Mesendoderm (in vitro differentiated cells): ENCODE data around the gene PARP4.

ENCODE experiments used
- DNase-seq: peaks from one replicate; pipeline ENCODE4 v3.0.0; 2013
- H2AK5ac ChIP-seq: 2 replicates; pipeline ENCODE4 v1.6.1; 2013; ENCODE audit warnings: low read length, inconsistent platforms
- H2BK120ac ChIP-seq: 2 replicates; pipeline ENCODE4 v1.6.1; 2013; ENCODE audit warnings: low read depth, mild to moderate bottlenecking, low read length, moderate library complexity, mixed read lengths
- H2BK15ac ChIP-seq: replicated peaks from 2 replicates; pipeline ENCODE4 v1.6.1; 2013; ENCODE audit warnings: low read depth, mild to moderate bottlenecking, moderate library complexity
- H2BK5ac ChIP-seq: 2 replicates; pipeline ENCODE4 v1.6.1; 2013; ENCODE audit warnings: low read length, inconsistent platforms
- H3K18ac ChIP-seq: 2 replicates; pipeline ENCODE4 v1.6.1; 2013; ENCODE audit warnings: mild to moderate bottlenecking, low read length, mixed read lengths
- H3K23ac ChIP-seq: one replicate; pipeline ENCODE4 v1.6.1; 2013; ENCODE audit warnings: low read length
- H3K27ac ChIP-seq: 2 replicates; pipeline ENCODE4 v1.5.1; 2013; ENCODE audit warnings: low read depth, mild to moderate bottlenecking, inconsistent platforms, low read length, moderate library complexity
- H3K27me3 ChIP-seq: 2 replicates; pipeline ENCODE4 v1.6.1; 2013; ENCODE audit warnings: low read length, control low read depth, mild to moderate bottlenecking, inconsistent platforms; ENCODE audit not compliant: insufficient read depth, poor library complexity
- H3K36me3 ChIP-seq: 2 replicates; pipeline ENCODE4 v1.6.1; 2013; ENCODE audit warnings: low read length, inconsistent platforms; ENCODE audit not compliant: control insufficient read depth, insufficient read depth
- H3K4ac ChIP-seq: one replicate; pipeline ENCODE4 v1.6.1; 2013; ENCODE audit warnings: low read depth, mild to moderate bottlenecking, low read length, moderate library complexity
- H3K4me1 ChIP-seq: 2 replicates; pipeline ENCODE4 v1.6.1; 2013; ENCODE audit warnings: low read depth, low read length, inconsistent platforms; ENCODE audit not compliant: control insufficient read depth
- H3K4me2 ChIP-seq: 2 replicates; pipeline ENCODE4 v1.6.1; 2013; ENCODE audit warnings: low read length
- H3K4me3 ChIP-seq: 2 replicates; pipeline ENCODE4 v1.5.1; 2013; ENCODE audit warnings: mild to moderate bottlenecking, low read length
- H3K56ac ChIP-seq: one replicate; pipeline ENCODE4 v1.6.1; 2013; ENCODE audit warnings: low read length
- H3K79me1 ChIP-seq: 2 replicates; pipeline ENCODE4 v1.6.1; 2013; ENCODE audit warnings: low read length, inconsistent platforms
- H3K79me2 ChIP-seq: 2 replicates; pipeline ENCODE4 v1.6.1; 2013; ENCODE audit warnings: mild to moderate bottlenecking, low read length; ENCODE audit not compliant: control insufficient read depth, insufficient read depth
- H3K9ac ChIP-seq: 2 replicates; pipeline ENCODE4 v1.6.1; 2013; ENCODE audit warnings: low read length, inconsistent platforms
- H4K5ac ChIP-seq: one replicate; pipeline ENCODE4 v1.6.1; 2013; ENCODE audit warnings: low read length
- H4K8ac ChIP-seq: one replicate; pipeline ENCODE4 v1.6.1; 2013; ENCODE audit warnings: low read depth, mild to moderate bottlenecking, control low read depth, low read length, moderate library complexity
- WGBS: extraction: QIAGEN DNeasy Blood & Tissue Kit; methylation state at CpG from one replicate; pipeline ENCODE4 v1.1.7; 2013; ENCODE audit warnings: low lambda C conversion rate, missing lambda C conversion rate; ENCODE audit not compliant: insufficient coverage; ENCODE audit errors: extremely low coverage; 5-methylcytosine and 5-hydroxymethylcytosine counted together

PARP4 gene

DNA sequence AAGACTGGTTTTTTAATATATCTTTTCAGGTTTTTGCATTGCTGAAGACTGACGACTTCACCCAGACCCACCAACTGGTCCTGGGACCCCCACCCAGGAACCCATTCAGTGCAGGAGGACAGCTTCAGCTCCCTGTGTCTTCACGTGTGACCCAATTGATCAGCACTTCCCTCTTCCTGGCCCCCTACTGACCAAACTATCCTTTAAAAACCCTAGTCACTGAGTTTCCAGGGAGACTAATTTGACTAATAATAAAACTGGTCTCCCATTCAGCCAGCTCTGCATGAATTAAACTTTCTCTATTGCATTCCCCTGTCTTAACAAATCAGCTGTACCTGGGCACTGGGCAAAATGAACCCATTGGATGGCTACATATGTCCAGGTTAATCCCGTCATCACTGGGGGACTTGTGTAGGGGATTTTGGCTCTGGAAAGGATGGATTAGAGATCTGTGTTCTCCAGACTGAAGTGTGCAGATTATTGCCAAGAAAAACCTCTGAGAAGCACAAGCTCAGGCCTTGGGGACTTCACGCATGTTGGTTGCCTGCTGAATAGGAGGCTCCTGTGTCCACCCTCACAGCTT lies 16.3 kb upstream of the PARP4 start:
- Histone ChIP-seq H3K23ac (no peak overlapping the region), H3K79me2 (no peaks in the 10 kb centered on the region), H3K79me1 (no peaks in the 10 kb centered on the region), H3K18ac (no peak overlapping the region), H2BK5ac (no peak overlapping the region), H4K5ac (no peak overlapping the region), H2BK15ac (no peak overlapping the region), H3K36me3 (no peaks in the 10 kb centered on the region), H3K27ac (no peak overlapping the region), H3K4me1 (no peaks in the 10 kb centered on the region), H3K4ac (no peak overlapping the region), H4K8ac (no peak overlapping the region), H3K56ac (no peak overlapping the region), H3K4me2 (no peak overlapping the region), H2AK5ac (no peak overlapping the region), H2BK120ac (no peak overlapping the region), H3K9ac (no peak overlapping the region), H3K27me3 (no peaks in the 10 kb centered on the region), H3K4me3 (no peak overlapping the region)
- WGBS = no CpG with 5 or more reads among the region's 4 CpGs
- peak; percentile 19 for DNase-seq

GRCh38 chr13:24527266-24527775 lies 14.7 kb upstream of the PARP4 start:
- no peak overlapping the region for H2BK15ac ChIP-seq
- H3K4me2 ChIP-seq = no peak overlapping the region
- H3K27ac ChIP-seq = no peak overlapping the region
- H3K36me3 ChIP-seq = no peaks in the 10 kb centered on the region
- no peaks in the 10 kb centered on the region for H3K79me2 ChIP-seq
- no CpG with 5 or more reads among the region's 6 CpGs for WGBS
- H3K23ac ChIP-seq = no peak overlapping the region
- H3K56ac ChIP-seq = no peak overlapping the region
- no peaks in the 10 kb centered on the region for H3K4me1 ChIP-seq
- no peak overlapping the region for H3K9ac ChIP-seq
- no peak for DNase-seq
- H3K18ac ChIP-seq = no peak overlapping the region
- no peak overlapping the region for H2AK5ac ChIP-seq
- H3K4ac ChIP-seq = no peak overlapping the region
- no peak overlapping the region for H2BK5ac ChIP-seq
- H3K79me1 ChIP-seq = no peaks in the 10 kb centered on the region
- H3K4me3 ChIP-seq = no peak overlapping the region
- H3K27me3 ChIP-seq = no peaks in the 10 kb centered on the region
- no peak overlapping the region for H4K5ac ChIP-seq
- no peak overlapping the region for H2BK120ac ChIP-seq
- no peak overlapping the region for H4K8ac ChIP-seq

- H3K56ac ChIP-seq = no peak overlapping the region
- H3K4me1 ChIP-seq = no peaks in the 10 kb centered on the region
- no peak overlapping the region for H3K27ac ChIP-seq
- no peaks in the 10 kb centered on the region for H3K36me3 ChIP-seq
- H3K4me3 ChIP-seq = no peak overlapping the region
- no peak overlapping the region for H2BK5ac ChIP-seq
- no peak overlapping the region for H3K9ac ChIP-seq
- H4K5ac ChIP-seq = no peak overlapping the region
- H3K79me2 ChIP-seq = no peaks in the 10 kb centered on the region
- no peak overlapping the region for H4K8ac ChIP-seq
- no peak overlapping the region for H2BK120ac ChIP-seq
- no peaks in the 10 kb centered on the region for H3K79me1 ChIP-seq
- H3K4me2 ChIP-seq = no peak overlapping the region
- no peak for DNase-seq
- H3K4ac ChIP-seq = no peak overlapping the region
- H3K23ac ChIP-seq = no peak overlapping the region
- no peak overlapping the region for H3K18ac ChIP-seq
- WGBS = no CpG with 5 or more reads among the region's 1 CpG
- H2AK5ac ChIP-seq = no peak overlapping the region
- no peaks in the 10 kb centered on the region for H3K27me3 ChIP-seq
- no peak overlapping the region for H2BK15ac ChIP-seq
Measured at GRCh38 chr13:24520733-24521132, 8.2 kb upstream of the PARP4 start.

DNA sequence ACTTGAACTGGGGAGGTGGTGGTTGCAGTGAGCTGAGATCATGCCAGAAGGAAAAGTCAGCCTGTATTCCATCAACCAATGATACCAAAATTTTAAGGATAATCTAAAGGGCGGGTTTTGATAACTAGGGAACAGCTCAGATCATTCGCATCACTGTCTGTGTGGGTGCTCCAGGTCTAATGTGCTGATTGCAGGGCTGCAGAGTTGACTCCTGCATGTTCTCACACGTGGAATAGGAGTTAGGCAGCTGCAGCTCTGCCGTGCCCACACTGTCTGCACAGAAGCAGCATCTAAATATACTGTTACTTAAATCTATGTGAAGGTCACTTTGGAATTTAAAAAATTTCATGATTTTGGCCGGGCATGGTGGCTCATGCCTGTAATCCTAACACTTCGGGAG lies 4.3 kb upstream of the PARP4 start:
- no peaks in the 10 kb centered on the region for H3K27me3 ChIP-seq
- H3K4me3 ChIP-seq = no peak overlapping the region
- no peak overlapping the region for H4K5ac ChIP-seq
- no peak overlapping the region for H3K27ac ChIP-seq
- no peaks in the 10 kb centered on the region for H3K4me1 ChIP-seq
- no peak overlapping the region for H3K23ac ChIP-seq
- no peak overlapping the region for H3K4me2 ChIP-seq
- no peak overlapping the region for H2BK120ac ChIP-seq
- DNase-seq = no peak
- H3K79me2 ChIP-seq = peaks cover under 1% of the 10 kb centered on the region
- WGBS = no CpG with 5 or more reads among the region's 6 CpGs
- H3K18ac ChIP-seq = no peak overlapping the region
- no peak overlapping the region for H3K9ac ChIP-seq
- no peak overlapping the region for H4K8ac ChIP-seq
- H2AK5ac ChIP-seq = no peak overlapping the region
- H3K36me3 ChIP-seq = no peaks in the 10 kb centered on the region
- H3K56ac ChIP-seq = no peak overlapping the region
- no peaks in the 10 kb centered on the region for H3K79me1 ChIP-seq
- H2BK15ac ChIP-seq = no peak overlapping the region
- H2BK5ac ChIP-seq = no peak overlapping the region
- no peak overlapping the region for H3K4ac ChIP-seq

GRCh38 chr13:24512908-24513213 lies 283 bp upstream of the PARP4 start:
- peak overlapping the region; percentile 17 for H3K4ac ChIP-seq
- no peaks in the 10 kb centered on the region for H3K27me3 ChIP-seq
- H3K79me2 ChIP-seq = peaks cover 8% of the 10 kb centered on the region
- H2AK5ac ChIP-seq = no peak overlapping the region
- H3K9ac ChIP-seq = peak overlapping the region; percentile 89
- peaks cover 4% of the 10 kb centered on the region for H3K4me1 ChIP-seq
- no peak overlapping the region for H3K23ac ChIP-seq
- H3K27ac ChIP-seq = no peak overlapping the region
- no peak for DNase-seq
- peak overlapping the region; percentile 82 for H3K18ac ChIP-seq
- H4K8ac ChIP-seq = no peak overlapping the region
- H3K4me2 ChIP-seq = peak overlapping the region; percentile 67
- no CpG with 5 or more reads among the region's 10 CpGs for WGBS
- no peaks in the 10 kb centered on the region for H3K36me3 ChIP-seq
- H3K4me3 ChIP-seq = peak overlapping the region; percentile 76
- H3K56ac ChIP-seq = peak overlapping the region; percentile 98
- peak overlapping the region; percentile 39 for H4K5ac ChIP-seq
- no peak overlapping the region for H2BK120ac ChIP-seq
- no peak overlapping the region for H2BK5ac ChIP-seq
- H2BK15ac ChIP-seq = no peak overlapping the region
- H3K79me1 ChIP-seq = peaks cover 5% of the 10 kb centered on the region

DNA sequence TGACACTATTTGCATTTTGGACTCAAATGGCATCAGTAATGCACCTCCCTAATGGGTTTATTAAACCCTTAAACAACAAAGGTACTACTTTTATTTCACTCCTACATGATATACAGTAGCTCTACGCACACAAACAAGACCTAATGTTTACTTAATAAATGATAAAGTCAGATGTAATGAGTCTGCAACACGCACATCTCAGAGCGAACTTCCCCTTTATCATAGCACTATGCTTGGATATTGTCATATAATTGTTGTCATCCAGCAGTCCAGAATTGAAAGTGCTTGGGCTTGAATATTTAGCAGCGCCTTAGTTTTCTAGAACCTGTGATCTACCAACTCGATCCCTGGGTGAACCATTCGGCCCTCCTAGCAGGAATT lies 772 bp downstream of the PARP4 start:
- DNase-seq = no peak
- Histone ChIP-seq H3K27me3 (no peaks in the 10 kb centered on the region), H3K56ac (peak overlapping the region; percentile 98), H4K8ac (no peak overlapping the region), H3K4me3 (peak overlapping the region; percentile 55), H3K4ac (no peak overlapping the region), H2BK120ac (no peak overlapping the region), H3K4me1 (peaks cover 4% of the 10 kb centered on the region), H3K9ac (peak overlapping the region; percentile 89), H2BK15ac (no peak overlapping the region), H3K79me1 (peaks cover 8% of the 10 kb centered on the region), H4K5ac (no peak overlapping the region), H3K23ac (no peak overlapping the region), H2AK5ac (no peak overlapping the region), H2BK5ac (no peak overlapping the region), H3K79me2 (peaks cover 8% of the 10 kb centered on the region), H3K18ac (no peak overlapping the region), H3K4me2 (peak overlapping the region; percentile 81), H3K36me3 (no peaks in the 10 kb centered on the region), H3K27ac (no peak overlapping the region)
- WGBS = no CpG with 5 or more reads among the region's 6 CpGs
